Psoas muscle (tissue), 8 donors: ENCODE measurements around the gene GTF3C5. TPM values are rescaled to one million over a fixed set of nuclear protein-coding genes. Genes with fewer than 3 reads are reported as not detected.
A peak's percentile ranks its signal among the peaks of the same experiment; 100 is the strongest.

ENCODE experiments used
- ATAC-seq, 4 donors: fragments of 200-7000 bp; cut with Tn5 transposase; one replicate each; pipeline ENCODE4 v1.9.1; 2020; ENCODE audit warnings: moderate library complexity in 3 of 4, mild to moderate bottlenecking in 2 of 4
- DNase-seq, 2 donors: peaks; one replicate each; pipeline ENCODE4 v3.0.0-alpha.2; 2020
- H3K27ac ChIP-seq: fragments of 200-600 bp; one replicate; pipeline ENCODE4 v1.8.0; 2022
- H3K27me3 ChIP-seq, 3 donors: fragments of 200-600 bp in 1 of 3; one replicate each; pipeline versions ENCODE4 v1.6.1 to v1.8.0; 2013 to 2022; ENCODE audit warnings: low read length in 2 of 3, mild to moderate bottlenecking in 2 of 3, moderate library complexity in 1 of 3; ENCODE audit not compliant: insufficient read depth in 3 of 3
- H3K36me3 ChIP-seq, 2 donors: fragments of 200-600 bp in 1 of 2; one replicate each; pipeline versions ENCODE4 v1.6.1 to v1.8.0; 2013 to 2022; ENCODE audit warnings: low read depth in 1 of 2, mild to moderate bottlenecking in 1 of 2, moderate library complexity in 1 of 2; ENCODE audit not compliant: insufficient read depth in 1 of 2
- H3K4me1 ChIP-seq: fragments of 200-600 bp; one replicate; pipeline ENCODE4 v1.8.0; 2022
- H3K4me3 ChIP-seq: fragments of 200-600 bp; one replicate; pipeline ENCODE4 v1.8.0; 2022; ENCODE audit warnings: mild to moderate bottlenecking
- H3K9me3 ChIP-seq: fragments of 200-600 bp; one replicate; pipeline ENCODE4 v1.8.0; 2022
- WGBS, 3 donors: extraction: QIAGEN DNeasy Blood & Tissue Kit; methylation state at CpG; one replicate each; pipeline versions ENCODE4 v1.1.6 to v1.1.7; 2013; 5-methylcytosine and 5-hydroxymethylcytosine counted together
- intact Hi-C, 2 donors: fragments of 100-400 bp; cut with DNase I; formaldehyde crosslinking; loops; one replicate each; pipeline versions ENCODE4 v1.11.0 to v1.14.2; 2022
- polyA plus RNA-seq, 3 donors: library from polyadenylated mRNA; stranded (reverse); fragments of 200-250 nt; gene quantifications; one replicate each; pipeline ENCODE4 v1.2.3, GENCODE V29; 2013
- total RNA-seq, 4 donors: library from RNA; stranded (reverse); fragmentation: NEBNext Ultra II Directional in 2 of 4; extraction: Animal tissue kit (Norgen Biotek cat#: 25700) in 2 of 4; gene quantifications; one replicate each; pipeline versions ENCODE4 v1.2.1 to v1.2.4, GENCODE V29; 2021 to 2023
- TF ChIP-seq, protein P1 (sequence below): fragments of 200-600 bp; IDR thresholded peaks from one replicate; pipeline ENCODE4 v1.8.0; 2022; ENCODE audit warnings: antibody characterized with exemption
- donor health status: healthy with polysubstance abuse.
- donor health status: DM: no; HTN: no; CAD: no; lungs with moderate emphysema.
- donor health status: Bipolar disorder and iron deficiency.
- donor health status: healthy.
- donor health status: DM: yes; HTN: yes; CAD: no.
- donor health status: DM: no; HTN: no; CAD: no.
- donor health status: DM: no; HTN: no; CAD: no.
- donor health status: DM: yes; HTN: yes; CAD: no.

GTF3C5 gene
- total and polyA plus RNA-seq, 7 donors = 34.6 to 70.8 (median 42.7) TPM

DNA sequence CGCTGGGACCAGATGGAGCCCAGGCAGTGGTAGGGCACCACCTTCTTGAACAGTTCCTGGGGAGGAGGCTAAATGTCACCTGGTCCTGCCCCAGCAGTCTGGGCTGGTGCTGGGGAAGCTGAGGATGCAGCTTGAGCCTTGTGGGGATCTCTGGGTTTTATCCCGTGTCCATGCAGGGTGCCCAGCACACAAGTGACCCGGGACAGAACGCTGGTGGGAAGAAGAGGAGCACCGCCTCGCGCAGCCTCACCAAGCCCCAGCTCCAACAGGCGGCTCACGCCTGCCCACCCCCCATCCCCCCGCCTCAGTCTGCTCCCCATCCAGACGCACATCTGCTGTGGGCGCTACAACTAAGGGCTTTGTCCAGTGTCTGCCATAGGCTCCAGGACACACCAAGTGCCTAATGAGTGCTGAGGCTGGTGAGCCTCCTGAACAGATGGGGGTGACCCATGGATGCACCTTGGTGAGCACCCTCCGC is 76.5 kb downstream of the GTF3C5 start:
- Histone ChIP-seq H3K27ac (no peak overlapping the region), H3K4me1 (peaks cover 6% of the 10 kb centered on the region), H3K9me3 (no peaks in the 10 kb centered on the region), H3K36me3 (peaks cover 0 to 95% of the 10 kb centered on the region in 2 donors), H3K4me3 (no peak overlapping the region), H3K27me3 (no peaks in the 10 kb centered on the region)
- WGBS, 3 donors = 90 to 98% (median 93%) methylated on average over 13 of the region's 13 CpGs
- ATAC-seq = no peak
- TF ChIP-seq, protein P1, sequence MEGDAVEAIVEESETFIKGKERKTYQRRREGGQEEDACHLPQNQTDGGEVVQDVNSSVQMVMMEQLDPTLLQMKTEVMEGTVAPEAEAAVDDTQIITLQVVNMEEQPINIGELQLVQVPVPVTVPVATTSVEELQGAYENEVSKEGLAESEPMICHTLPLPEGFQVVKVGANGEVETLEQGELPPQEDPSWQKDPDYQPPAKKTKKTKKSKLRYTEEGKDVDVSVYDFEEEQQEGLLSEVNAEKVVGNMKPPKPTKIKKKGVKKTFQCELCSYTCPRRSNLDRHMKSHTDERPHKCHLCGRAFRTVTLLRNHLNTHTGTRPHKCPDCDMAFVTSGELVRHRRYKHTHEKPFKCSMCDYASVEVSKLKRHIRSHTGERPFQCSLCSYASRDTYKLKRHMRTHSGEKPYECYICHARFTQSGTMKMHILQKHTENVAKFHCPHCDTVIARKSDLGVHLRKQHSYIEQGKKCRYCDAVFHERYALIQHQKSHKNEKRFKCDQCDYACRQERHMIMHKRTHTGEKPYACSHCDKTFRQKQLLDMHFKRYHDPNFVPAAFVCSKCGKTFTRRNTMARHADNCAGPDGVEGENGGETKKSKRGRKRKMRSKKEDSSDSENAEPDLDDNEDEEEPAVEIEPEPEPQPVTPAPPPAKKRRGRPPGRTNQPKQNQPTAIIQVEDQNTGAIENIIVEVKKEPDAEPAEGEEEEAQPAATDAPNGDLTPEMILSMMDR = no peak
- DNase-seq = peak in 1 of 2 donors; percentile 20
- intact Hi-C loops = loop anchor here in 1 of 2 donors (5.0 kb wide), 1 partner anchor 55 kb away; no protein-coding TSS in a partner anchor

Other genes with a start within 250 kb of the GTF3C5 start
- gene AK8, start 152.7 kb upstream of the GTF3C5 start, total RNA-seq = not detected
- under 1 TPM in 1 of 3 donors, not detected in 2; 0.10 TPM for gene AK8, start 152.7 kb upstream of the GTF3C5 start, polyA plus RNA-seq
- 1 to 10 TPM; 1.1 to 3.6 (median 1.5) TPM for gene SPACA9, start 152.1 kb upstream of the GTF3C5 start, total RNA-seq
- gene SPACA9, start 152.1 kb upstream of the GTF3C5 start, polyA plus RNA-seq = under 1 TPM; 0.64 to 0.91 (median 0.76) TPM
- gene TSC1, start 86.4 kb upstream of the GTF3C5 start, total RNA-seq = 10 to 100 TPM; 20.8 to 38.4 (median 30.0) TPM
- gene TSC1, start 86.4 kb upstream of the GTF3C5 start, polyA plus RNA-seq = 10 to 100 TPM; 13.1 to 33.7 (median 13.3) TPM
- not detected for gene GFI1B, start 52.3 kb upstream of the GTF3C5 start, total RNA-seq
- under 1 TPM; 0.07 to 0.14 (median 0.12) TPM for gene GFI1B, start 52.3 kb upstream of the GTF3C5 start, polyA plus RNA-seq
- gene CEL, start 31.0 kb downstream of the GTF3C5 start, total RNA-seq = 1 to 10 TPM in 1 of 4 donors, under 1 TPM in 3; 0.34 to 2.0 (median 0.63) TPM
- gene CEL, start 31.0 kb downstream of the GTF3C5 start, polyA plus RNA-seq = under 1 TPM; 0.10 to 0.61 (median 0.21) TPM
- 10 to 100 TPM; 13.3 to 64.6 (median 21.4) TPM for gene RALGDS, start 90.2 kb downstream of the GTF3C5 start, total RNA-seq
- gene RALGDS, start 90.2 kb downstream of the GTF3C5 start, polyA plus RNA-seq = 10 to 100 TPM; 12.3 to 21.1 (median 17.2) TPM
- gene GBGT1, start 132.9 kb downstream of the GTF3C5 start, total RNA-seq = 1 to 10 TPM; 2.0 to 4.4 (median 3.3) TPM
- 1 to 10 TPM; 1.6 to 2.9 (median 2.7) TPM for gene GBGT1, start 132.9 kb downstream of the GTF3C5 start, polyA plus RNA-seq
- gene OBP2B, start 178.3 kb downstream of the GTF3C5 start, total RNA-seq = not detected
- gene OBP2B, start 178.3 kb downstream of the GTF3C5 start, polyA plus RNA-seq = not detected
- under 1 TPM; 0.37 to 0.86 (median 0.72) TPM for gene ABO, start 244.2 kb downstream of the GTF3C5 start, total RNA-seq
- under 1 TPM; 0.03 to 0.51 (median 0.14) TPM for gene ABO, start 244.2 kb downstream of the GTF3C5 start, polyA plus RNA-seq